GM19025 (cell line): Measurements from ENCODE around the gene BPIFA2.
"Not testable (repeated sequence)": the region's sequence is repeated elsewhere in the genome, so short reads cannot be mapped to it uniquely, and the experiment has no call there.

Experiments
- ATAC-seq: cut with Tn5 transposase; IDR thresholded peaks from one replicate; pipeline ENCODE4 v1.9.1; 2021; ENCODE audit warnings: mild to moderate bottlenecking, low read depth, moderate library complexity; ENCODE audit not compliant: unreplicated experiment

The BPIFA2 gene

GRCh38 chr20:33159713-33160112, 8.2 kb upstream of the BPIFA2 start:
- no peak for ATAC-seq

GRCh38 chr20:33160681-33161080, 7.3 kb upstream of the BPIFA2 start:
- no peak for ATAC-seq

GRCh38 chr20:33162313-33162712, 5.6 kb upstream of the BPIFA2 start:
- ATAC-seq = no peak

DNA sequence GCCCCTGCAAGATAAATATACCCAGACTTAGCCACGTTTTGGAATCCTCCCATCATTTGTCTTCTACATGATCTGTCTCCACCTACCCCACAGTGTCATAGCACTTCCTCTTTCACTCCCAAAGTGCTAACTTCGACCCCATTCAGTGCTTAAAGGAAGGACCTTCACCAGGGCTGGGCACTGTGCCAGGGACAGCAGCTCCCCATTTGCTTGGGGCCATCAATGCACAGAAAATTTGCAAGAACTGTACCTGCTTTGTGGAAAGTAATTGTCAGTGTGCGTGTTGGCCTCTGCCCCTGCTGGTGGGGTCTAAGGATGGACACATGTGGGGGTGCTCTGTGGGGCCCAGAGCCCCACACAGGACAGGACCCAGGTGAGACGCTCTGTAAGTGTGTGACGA, 5.2 kb upstream of the BPIFA2 start:
- ATAC-seq = no peak

DNA sequence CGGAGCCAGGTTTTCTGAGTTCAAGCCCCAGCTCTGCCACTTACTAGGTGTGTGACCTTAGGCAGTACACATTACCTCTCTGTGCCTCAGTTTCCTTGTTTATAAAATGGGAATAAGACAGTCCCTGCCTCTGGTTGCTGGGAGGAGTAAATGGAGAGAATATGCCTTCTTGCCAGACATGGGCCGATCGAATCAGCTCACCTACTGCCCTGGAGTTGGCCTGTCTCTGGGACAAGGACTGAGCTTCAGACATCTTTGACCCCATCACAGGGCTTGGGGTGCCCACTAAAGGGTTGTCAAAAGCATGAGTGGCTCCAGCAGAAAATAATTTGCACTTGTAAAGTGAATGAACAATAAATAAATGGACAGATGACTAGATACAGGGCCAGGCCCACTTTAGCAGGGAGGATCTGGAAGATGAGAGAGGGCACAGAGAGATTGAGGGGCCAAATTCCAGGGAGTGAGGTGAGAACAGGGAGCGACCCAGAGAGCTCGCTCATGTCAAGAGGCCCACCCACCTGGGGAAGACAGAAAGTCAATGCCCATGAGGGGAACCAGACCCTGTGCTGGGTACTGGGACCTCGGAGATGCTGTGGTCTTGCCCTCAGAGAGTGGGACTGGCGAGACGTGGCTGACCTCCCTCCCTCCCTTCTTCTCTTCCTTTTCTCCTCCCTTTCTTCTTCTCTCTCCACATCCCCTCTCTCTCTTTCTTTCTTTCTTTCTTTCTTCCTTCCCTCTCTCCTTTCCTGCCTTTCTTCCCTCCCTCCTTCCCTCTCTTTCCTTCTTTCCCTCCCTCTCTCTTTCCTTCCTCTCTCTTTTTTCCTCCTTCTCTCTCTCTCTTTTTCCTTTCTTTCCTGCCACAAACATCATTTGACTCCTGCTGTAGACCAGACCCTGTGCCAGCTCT, 3.9 kb upstream of the BPIFA2 start:
- ATAC-seq = no peak

GRCh38 chr20:33164763-33165095, 3.2 kb upstream of the BPIFA2 start:
- ATAC-seq = no peak

GRCh38 chr20:33165416-33166055, 2.4 kb upstream of the BPIFA2 start:
- ATAC-seq = no peak

DNA sequence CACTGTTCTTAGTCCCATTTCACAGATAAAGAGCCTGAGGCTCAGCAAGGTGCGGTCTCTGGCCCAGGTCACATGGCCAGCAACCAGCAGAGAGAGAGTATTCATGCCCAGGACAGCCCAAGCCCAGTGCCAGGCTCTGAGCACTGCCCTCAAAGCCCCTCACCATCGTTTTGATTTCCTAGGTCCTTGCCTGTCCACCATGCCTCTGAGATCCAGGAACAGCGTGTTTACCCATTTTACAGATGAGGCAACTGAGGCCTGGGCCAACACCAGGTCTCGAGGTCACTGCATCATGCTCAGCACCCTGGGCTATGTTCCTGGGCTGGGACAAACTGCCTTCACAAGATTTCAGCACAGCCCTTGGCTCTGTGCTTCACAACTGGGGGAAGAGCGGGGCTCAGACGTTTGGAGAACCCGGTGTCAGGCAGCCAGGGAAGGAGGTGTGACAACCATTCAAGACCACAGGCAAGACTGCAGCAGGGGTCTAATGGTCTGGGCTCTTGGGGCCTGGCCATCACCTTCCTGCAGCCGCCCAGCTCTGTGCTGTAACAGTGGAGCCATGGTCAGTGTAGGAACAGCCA, 1.3 kb upstream of the BPIFA2 start:
- no peak for ATAC-seq

- ATAC-seq = no peak
Observed at GRCh38 chr20:33169176-33169794, 1.3 kb downstream of the BPIFA2 start.

DNA sequence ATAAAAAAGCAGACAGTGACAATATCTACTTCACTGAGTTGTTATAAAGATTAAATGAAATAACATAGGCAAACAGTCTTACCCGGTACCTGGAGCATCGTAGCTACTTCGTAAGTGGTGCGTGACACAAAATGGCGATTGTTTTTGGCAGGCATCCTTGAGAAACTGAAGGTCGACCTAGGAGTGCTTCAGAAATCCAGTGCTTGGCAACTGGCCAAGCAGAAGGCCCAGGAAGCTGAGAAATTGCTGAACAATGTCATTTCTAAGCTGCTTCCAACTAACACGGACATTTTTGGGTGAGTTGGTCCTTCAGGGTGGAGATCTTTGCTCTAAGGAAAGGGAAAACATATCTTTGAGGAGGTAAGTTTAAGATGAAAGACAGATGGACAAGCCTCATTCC, 4.8 kb downstream of the BPIFA2 start:
- ATAC-seq = no peak

DNA sequence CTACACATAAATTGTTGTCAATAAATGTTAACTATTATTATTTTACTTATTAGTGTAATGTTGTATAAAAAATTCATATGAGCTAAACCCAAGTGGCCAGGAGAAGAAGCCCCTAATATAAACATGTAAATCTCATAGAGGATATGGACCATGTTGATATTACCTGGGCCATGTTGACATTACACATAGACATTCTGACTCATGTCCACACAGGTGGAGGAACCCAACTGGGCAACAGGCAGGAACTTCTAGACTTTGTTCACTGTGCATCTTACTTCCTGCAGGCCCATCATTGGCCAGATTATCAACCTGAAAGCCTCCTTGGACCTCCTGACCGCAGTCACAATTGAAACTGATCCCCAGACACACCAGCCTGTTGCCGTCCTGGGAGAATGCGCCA, 7.2 kb downstream of the BPIFA2 start:
- ATAC-seq = no peak

- no peak for ATAC-seq
Observed at GRCh38 chr20:33176101-33176500, 8.1 kb downstream of the BPIFA2 start.

DNA sequence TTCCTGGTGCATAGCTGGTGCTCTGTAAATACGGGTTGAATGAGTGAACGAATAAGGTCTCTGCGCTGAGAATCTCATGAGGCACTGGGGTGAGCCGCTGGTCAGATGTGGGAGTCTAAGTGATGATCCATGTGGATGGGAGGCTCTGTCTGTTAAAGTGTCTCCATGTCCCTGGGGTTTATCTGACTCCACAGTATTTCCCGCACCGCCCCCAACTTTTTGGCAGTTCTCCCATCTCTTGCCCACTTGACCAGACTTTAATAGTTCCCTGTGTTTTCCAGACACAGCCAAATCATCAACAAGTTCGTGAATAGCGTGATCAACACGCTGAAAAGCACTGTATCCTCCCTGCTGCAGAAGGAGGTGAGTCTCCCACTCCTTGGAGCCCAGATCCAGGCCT, 9.9 kb downstream of the BPIFA2 start:
- ATAC-seq = no peak

- ATAC-seq = no peak
Observed at GRCh38 chr20:33178726-33179125, 10.8 kb downstream of the BPIFA2 start.

DNA sequence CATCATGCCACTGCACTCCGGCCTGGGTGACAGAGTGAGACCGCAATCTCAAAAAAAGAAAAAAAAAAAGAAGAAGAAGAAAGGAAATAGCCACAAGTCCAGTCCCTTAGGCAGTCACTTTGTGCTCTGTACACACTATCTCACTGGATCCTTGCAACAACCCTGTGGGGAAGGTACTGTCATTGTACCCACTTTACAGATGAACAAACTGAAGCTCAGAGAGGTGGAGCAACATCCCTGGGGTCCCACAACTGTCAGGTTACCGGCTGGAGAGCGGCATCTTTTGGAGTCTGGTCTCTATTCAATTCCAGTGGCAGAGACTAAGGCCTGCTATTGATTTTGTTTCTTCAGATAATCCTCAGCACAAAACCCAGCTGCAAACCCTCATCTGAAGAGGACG, 12.2 kb downstream of the BPIFA2 start:
- no peak for ATAC-seq

GRCh38 chr20:33181482-33182093, 13.6 kb downstream of the BPIFA2 start:
- no peak for ATAC-seq

DNA sequence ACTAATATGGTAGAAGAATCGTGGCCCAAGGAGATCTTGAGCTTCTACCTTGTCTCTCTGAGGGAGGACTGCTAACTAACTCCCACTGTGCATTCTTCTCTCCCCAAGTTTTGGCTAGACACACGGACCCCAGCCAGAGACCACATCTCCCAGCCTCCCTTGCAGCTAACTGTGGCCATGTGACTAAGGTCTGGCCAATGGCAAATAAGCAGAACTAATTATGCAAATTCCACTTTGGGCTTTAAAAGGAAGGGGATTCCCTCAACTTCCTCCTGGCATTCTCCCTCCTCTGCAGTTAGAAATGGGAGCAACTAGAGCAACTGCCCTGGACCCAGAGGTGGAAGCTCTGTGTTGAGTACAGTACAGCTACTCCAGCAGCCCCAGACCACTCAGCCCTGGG, 15.4 kb downstream of the BPIFA2 start:
- ATAC-seq = no peak

DNA sequence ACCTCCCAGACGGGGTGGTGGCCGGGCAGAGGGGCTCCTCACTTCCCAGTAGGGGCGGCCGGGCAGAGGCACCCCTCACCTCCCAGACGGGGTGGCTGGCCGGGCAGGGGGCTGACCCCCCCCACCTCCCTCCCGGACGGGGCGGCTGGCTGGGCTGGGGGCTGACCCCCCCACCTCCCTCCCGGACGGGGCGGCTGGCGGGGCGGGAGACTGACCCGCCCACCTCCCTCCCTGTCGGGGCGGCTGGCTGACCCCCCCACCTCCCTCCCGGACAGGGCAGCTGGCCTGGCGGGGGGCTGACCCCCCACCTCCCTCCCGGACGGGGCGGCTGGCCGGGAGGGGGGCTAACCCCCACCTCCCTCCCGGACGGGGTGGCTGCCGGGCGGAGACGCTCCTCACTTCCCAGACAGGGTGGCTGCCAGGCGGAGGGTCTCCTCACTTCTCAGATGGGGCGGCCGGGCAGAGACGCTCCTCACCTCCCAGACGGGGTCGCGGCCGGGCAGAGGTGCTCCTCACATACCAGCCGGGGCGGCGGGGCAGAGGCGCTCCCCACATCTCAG, 17.2 kb downstream of the BPIFA2 start:
- not testable (repeated sequence) for ATAC-seq

DNA sequence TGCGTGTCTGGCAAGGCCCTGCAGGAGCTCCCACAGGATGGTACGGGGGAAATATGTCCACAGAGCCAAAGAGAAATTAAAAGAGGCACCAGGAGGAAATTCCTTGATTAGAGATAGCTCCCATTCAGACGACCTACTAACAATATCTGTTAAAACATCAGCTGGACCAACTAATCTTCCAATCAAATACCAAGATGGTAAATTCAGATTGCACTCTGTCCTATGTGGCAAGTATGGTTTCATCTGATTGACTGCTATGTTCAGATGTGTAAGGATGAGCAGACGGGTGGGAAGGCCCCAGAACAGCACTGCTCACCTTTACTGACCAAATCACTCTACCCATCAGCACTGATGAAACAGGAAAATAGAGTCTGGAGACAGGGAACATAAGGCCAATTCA, 19.5 kb downstream of the BPIFA2 start:
- ATAC-seq = no peak

- no peak for ATAC-seq
Observed at GRCh38 chr20:33188421-33188820, 20.5 kb downstream of the BPIFA2 start.

- no peak for ATAC-seq
Observed at GRCh38 chr20:33191484-33191883, 23.5 kb downstream of the BPIFA2 start.
